GM23338 (cell line): ENCODE data around the gene XAB2. TPM values are rescaled to one million over a fixed set of nuclear protein-coding genes. Genes with fewer than 3 reads are reported as not detected.

ENCODE experiments used
- CTCF ChIP-seq, 2 experiments: fragments of 200-600 bp in 1 of 2; sonication (generic) in 1 of 2; conservative IDR thresholded peaks; 2 replicates each; pipeline versions ENCODE4 v1.5.1 to v1.6.1; 2016 to 2017; ENCODE audit warnings: antibody characterized with exemption in 2 of 2, low read depth in 2 of 2, mild to moderate bottlenecking in 2 of 2, moderate library complexity in 1 of 2
- ETS1 ChIP-seq: IDR thresholded peaks from 2 replicates; pipeline ENCODE4 v1.6.1; 2016; ENCODE audit warnings: antibody characterized with exemption
- EZH2phosphoT487 ChIP-seq: fragments of 200-600 bp; sonication (generic); IDR thresholded peaks from one replicate; pipeline ENCODE4 v1.8.1; 2018; ENCODE audit warnings: antibody characterized with exemption; ENCODE audit not compliant: unreplicated experiment
- NANOG ChIP-seq: IDR thresholded peaks from 2 replicates; pipeline ENCODE4 v1.6.1; 2016; ENCODE audit warnings: antibody characterized with exemption, borderline replicate concordance
- ZNF331 ChIP-seq: fragments of 250-450 bp; sonication (Bioruptor Pico); IDR thresholded peaks from 2 replicates; pipeline ENCODE4 v1.5.0; 2020; ENCODE audit warnings: low read depth, mild to moderate bottlenecking, moderate library complexity
- ZNF462 ChIP-seq: fragments of 250-450 bp; sonication (Bioruptor Pico); IDR thresholded peaks from 2 replicates; pipeline ENCODE4 v1.5.0; 2020; ENCODE audit warnings: mild to moderate bottlenecking, moderate library complexity
- polyA plus RNA-seq: library from polyadenylated mRNA; unstranded; fragments of >200 nt; fragmentation: Nextera tagmentation; extraction: Ambion mirVana; gene quantifications from 2 replicates; pipeline ENCODE4 v1.2.1, GENCODE V29; 2016
- total RNA-seq: library from RNA; depleted of rRNA; stranded (reverse); fragments of >200 nt; shearing (Covaris generic); gene quantifications from 2 replicates; pipeline ENCODE4 v1.2.3, GENCODE V29; 2014

Gene XAB2
- total and polyA plus RNA-seq, 2 experiments from 2014 or later = 18.4 to 69.0 TPM

- TF ChIP-seq ZNF462 (CRISPR knock-in tag) (no peak), EZH2phosphoT487 (no peak), ETS1 (no peak), NANOG (no peak), CTCF (conservative IDR thresholded peaks at IDR 0.05; ENCODE audit: low read depth in 2 of 2) (no peak), ZNF331 (CRISPR knock-in tag) (no peak)
Measured at GRCh38 chr19:7623725-7624603, 5.4 kb downstream of the XAB2 start (continued).
